ENCODE data around the gene KCNJ10. TPM values are rescaled to one million over a fixed set of nuclear protein-coding genes. Genes with fewer than 3 reads are reported as not detected.

KCNJ10 gene
- total RNA-seq, 1 donor from 2014 or later: 0.04 TPM

GRCh38 chr1:159979257-159979656 is 90.7 kb downstream of the KCNJ10 start:
- DNase-seq (ENCODE audit: low read depth): no peak
- H3K36me3 ChIP-seq (ENCODE audit: control insufficient read depth, insufficient read depth, low read length): no peaks in the 10 kb centered on the region
- H3K4me3 ChIP-seq (ENCODE audit: low read depth, low read length): no peak overlapping the region
- peaks cover 2% of the 10 kb centered on the region for H3K27me3 ChIP-seq (ENCODE audit: control insufficient read depth, insufficient read depth, low read length)
- TF ChIP-seq CTCF (IDR thresholded peaks at IDR 0.05; ENCODE audit: insufficient read depth, low read length, poor library complexity, severe bottlenecking): no peak

GRCh38 chr1:159978107-159978398 is 91.9 kb downstream of the KCNJ10 start:
- Histone ChIP-seq H3K27me3 (ENCODE audit: control insufficient read depth, insufficient read depth, low read length) (peaks cover 2% of the 10 kb centered on the region), H3K36me3 (ENCODE audit: control insufficient read depth, insufficient read depth, low read length) (no peaks in the 10 kb centered on the region), H3K4me3 (ENCODE audit: low read depth, low read length) (no peak overlapping the region)

GRCh38 chr1:159977364-159978106 is 92.4 kb downstream of the KCNJ10 start:
- no peaks in the 10 kb centered on the region for H3K36me3 ChIP-seq (ENCODE audit: control insufficient read depth, insufficient read depth, low read length)
- no peak for TF ChIP-seq CTCF (IDR thresholded peaks at IDR 0.05; ENCODE audit: insufficient read depth, low read length, poor library complexity, severe bottlenecking)
- no peak for DNase-seq (ENCODE audit: low read depth)
- H3K4me3 ChIP-seq (ENCODE audit: low read depth, low read length): no peak overlapping the region
- peaks cover 2% of the 10 kb centered on the region for H3K27me3 ChIP-seq (ENCODE audit: control insufficient read depth, insufficient read depth, low read length)

More at GRCh38 chr1:159978107-159978398, 91.9 kb downstream of the KCNJ10 start:
- no peak for TF ChIP-seq CTCF (IDR thresholded peaks at IDR 0.05; ENCODE audit: insufficient read depth, low read length, poor library complexity, severe bottlenecking)
- DNase-seq (ENCODE audit: low read depth): no peak

- Histone ChIP-seq H3K36me3 (ENCODE audit: control insufficient read depth, insufficient read depth, low read length) (no peaks in the 10 kb centered on the region), H3K27me3 (ENCODE audit: control insufficient read depth, insufficient read depth, low read length) (no peaks in the 10 kb centered on the region), H3K4me3 (ENCODE audit: low read depth, low read length) (no peak overlapping the region)
- DNase-seq (ENCODE audit: low read depth): no peak
- no peak for TF ChIP-seq CTCF (IDR thresholded peaks at IDR 0.05; ENCODE audit: insufficient read depth, low read length, poor library complexity, severe bottlenecking)
Observed at GRCh38 chr1:159974350-159974965, 95.5 kb downstream of the KCNJ10 start.

- Histone ChIP-seq H3K27me3 (ENCODE audit: control insufficient read depth, insufficient read depth, low read length) (no peaks in the 10 kb centered on the region), H3K4me3 (ENCODE audit: low read depth, low read length) (no peak overlapping the region), H3K36me3 (ENCODE audit: control insufficient read depth, insufficient read depth, low read length) (no peaks in the 10 kb centered on the region)
- no peak for TF ChIP-seq CTCF (IDR thresholded peaks at IDR 0.05; ENCODE audit: insufficient read depth, low read length, poor library complexity, severe bottlenecking)
- no peak for DNase-seq (ENCODE audit: low read depth)
Observed at GRCh38 chr1:159973350-159973940, 96.5 kb downstream of the KCNJ10 start.

All from kidney epithelial cell (primary cell).